WERI-Rb-1 (cell line): Measurements from ENCODE around the gene ALDH3A1.

Experiments used
- DNase-seq: peaks from one replicate; pipeline ENCODE4 v3.0.0-alpha.2; 2020
- H3K27ac ChIP-seq: fragments of 250-450 bp; sonication (Bioruptor Pico); 2 replicates; pipeline ENCODE4 v1.5.1; 2020; ENCODE audit warnings: mild to moderate bottlenecking, moderate library complexity
- H3K27me3 ChIP-seq: fragments of 250-450 bp; sonication (Bioruptor Pico); 2 replicates; pipeline ENCODE4 v1.5.1; 2021; ENCODE audit warnings: mild to moderate bottlenecking, low read depth, moderate library complexity; ENCODE audit not compliant: insufficient read depth, severe bottlenecking
- H3K36me3 ChIP-seq: fragments of 250-450 bp; sonication (Bioruptor Pico); 2 replicates; pipeline ENCODE4 v1.5.1; 2020; ENCODE audit warnings: mild to moderate bottlenecking, moderate library complexity
- H3K4me3 ChIP-seq: 2 replicates; pipeline ENCODE4 v1.5.1; 2011; ENCODE audit warnings: low read depth, mild to moderate bottlenecking, control low read depth, low read length
- H3K9me3 ChIP-seq: fragments of 250-450 bp; sonication (Bioruptor Pico); 2 replicates; pipeline ENCODE4 v1.5.1; 2021; ENCODE audit warnings: mild to moderate bottlenecking, moderate library complexity; ENCODE audit not compliant: severe bottlenecking
- CTCF ChIP-seq: IDR thresholded peaks from 2 replicates; pipeline ENCODE4 v1.5.1; 2011; ENCODE audit warnings: low read depth, mild to moderate bottlenecking, control low read depth, inconsistent platforms, low read length

The ALDH3A1 gene

GRCh38 chr17:19740933-19741332 is 7.2 kb downstream of the ALDH3A1 start:
- Histone ChIP-seq H3K36me3 (no peaks in the 10 kb centered on the region), H3K4me3 (no peak overlapping the region), H3K9me3 (no peaks in the 10 kb centered on the region), H3K27ac (no peak overlapping the region), H3K27me3 (no peaks in the 10 kb centered on the region)
- no peak for TF ChIP-seq CTCF
- no peak for DNase-seq

- Histone ChIP-seq H3K4me3 (no peak overlapping the region), H3K36me3 (no peaks in the 10 kb centered on the region), H3K9me3 (no peaks in the 10 kb centered on the region), H3K27me3 (no peaks in the 10 kb centered on the region), H3K27ac (no peak overlapping the region)
- no peak for TF ChIP-seq CTCF
- DNase-seq, result no peak
These were observed 8.6 kb downstream of the ALDH3A1 start for GRCh38 chr17:19739241-19740201.

GRCh38 chr17:19738757-19739156 is 9.3 kb downstream of the ALDH3A1 start:
- TF ChIP-seq CTCF, result no peak
- DNase-seq, result no peak
- Histone ChIP-seq H3K4me3 (no peak overlapping the region), H3K36me3 (no peaks in the 10 kb centered on the region), H3K9me3 (no peaks in the 10 kb centered on the region), H3K27ac (no peak overlapping the region), H3K27me3 (no peaks in the 10 kb centered on the region)

- Histone ChIP-seq H3K9me3 (no peaks in the 10 kb centered on the region), H3K27me3 (no peaks in the 10 kb centered on the region), H3K27ac (no peak overlapping the region), H3K36me3 (no peaks in the 10 kb centered on the region), H3K4me3 (no peak overlapping the region)
- no peak for DNase-seq
- TF ChIP-seq CTCF, result no peak
These were observed 10.0 kb downstream of the ALDH3A1 start for GRCh38 chr17:19738073-19738449.

GRCh38 chr17:19737305-19738072 is 10.6 kb downstream of the ALDH3A1 start:
- Histone ChIP-seq H3K27ac (no peak overlapping the region), H3K36me3 (no peaks in the 10 kb centered on the region), H3K27me3 (no peaks in the 10 kb centered on the region), H3K4me3 (no peak overlapping the region), H3K9me3 (no peaks in the 10 kb centered on the region)
- TF ChIP-seq CTCF, result no peak
- DNase-seq, result no peak
